GM12875 (cell line): ENCODE measurements around the gene HSD17B13.
A peak's percentile ranks its signal among the peaks of the same experiment; 100 is the strongest.
"Not testable (repeated sequence)": the region's sequence is repeated elsewhere in the genome, so short reads cannot be mapped to it uniquely, and the experiment has no call there.

Experiments used
- H3K4me3 ChIP-seq: one replicate; pipeline ENCODE4 v1.5.1; 2011; ENCODE audit warnings: low read depth, low read length, control low read depth
- CTCF ChIP-seq: IDR thresholded peaks from 2 replicates; pipeline ENCODE4 v1.5.1; 2011; ENCODE audit warnings: low read depth, mild to moderate bottlenecking, control low read depth, inconsistent platforms, low read length, moderate library complexity, borderline replicate concordance; ENCODE audit not compliant: insufficient read depth

Gene HSD17B13

GRCh38 chr4:87356832-87357526 lies 34.3 kb upstream of the HSD17B13 start:
- TF ChIP-seq CTCF = no peak
- no peak overlapping the region for H3K4me3 ChIP-seq

- no peak for TF ChIP-seq CTCF
Observed at GRCh38 chr4:87354168-87355102, 31.8 kb upstream of the HSD17B13 start.

GRCh38 chr4:87353592-87353991 lies 30.9 kb upstream of the HSD17B13 start:
- TF ChIP-seq CTCF = peak; percentile 37; the same call in 1 of the 2 replicates
- H3K4me3 ChIP-seq = no peak overlapping the region

More at GRCh38 chr4:87354168-87355102, 31.8 kb upstream of the HSD17B13 start:
- no peak overlapping the region for H3K4me3 ChIP-seq

- H3K4me3 ChIP-seq = no peak overlapping the region
- TF ChIP-seq CTCF = no peak
Observed at GRCh38 chr4:87345139-87345538, 22.5 kb upstream of the HSD17B13 start.

GRCh38 chr4:87342872-87343271 lies 20.2 kb upstream of the HSD17B13 start:
- TF ChIP-seq CTCF = no peak
- H3K4me3 ChIP-seq = no peak overlapping the region

GRCh38 chr4:87341954-87342635 lies 19.4 kb upstream of the HSD17B13 start:
- H3K4me3 ChIP-seq = not testable (repeated sequence)

- no peak overlapping the region for H3K4me3 ChIP-seq
- no peak for TF ChIP-seq CTCF
Observed at GRCh38 chr4:87339440-87339839, 16.8 kb upstream of the HSD17B13 start.
